Neutrophil (primary cell): Measurements from ENCODE around the gene WSB1.
A peak's percentile ranks its signal among the peaks of the same experiment; 100 is the strongest.

ENCODE experiments used
- H3K27ac ChIP-seq: fragments of 200-600 bp; sonication (generic); 2 replicates; pipeline ENCODE4 v1.5.1; 2016; ENCODE audit warnings: mild to moderate bottlenecking, moderate library complexity
- H3K27me3 ChIP-seq: fragments of 200-600 bp; sonication (generic); 2 replicates; pipeline ENCODE4 v1.6.0; 2016; ENCODE audit warnings: mild to moderate bottlenecking
- H3K36me3 ChIP-seq: fragments of 200-600 bp; sonication (generic); 2 replicates; pipeline ENCODE4 v1.5.1; 2017
- H3K4me1 ChIP-seq, 2 experiments: fragments of 200-600 bp in 1 of 2; sonication (generic) in 1 of 2; 1 replicate in 1 of 2; 2 replicates in 1 of 2; pipeline versions ENCODE4 v1.5.1 to v1.6.1; 2013 to 2016; ENCODE audit warnings: low read depth in 1 of 2, low read length in 1 of 2, mild to moderate bottlenecking in 1 of 2, moderate library complexity in 1 of 2; ENCODE audit not compliant: control insufficient read depth in 1 of 2, insufficient read depth in 1 of 2
- H3K4me3 ChIP-seq, 2 experiments: fragments of 200-600 bp in 1 of 2; sonication (generic) in 1 of 2; 1 replicate in 1 of 2; 2 replicates in 1 of 2; pipeline ENCODE4 v1.5.1; 2013 to 2016; ENCODE audit warnings: low read depth in 1 of 2, low read length in 1 of 2, mild to moderate bottlenecking in 1 of 2, moderate library complexity in 1 of 2
- H3K9me3 ChIP-seq: fragments of 200-600 bp; sonication (generic); 2 replicates; pipeline ENCODE4 v1.5.1; 2016
- CTCF ChIP-seq: fragments of 200-600 bp; sonication (generic); IDR thresholded peaks from 2 replicates; pipeline ENCODE4 v1.5.1; 2016; ENCODE audit warnings: antibody characterized with exemption

WSB1 gene

GRCh38 chr17:27295945-27296344 is 2.0 kb downstream of the WSB1 start:
- H3K27ac ChIP-seq: peak overlapping the region; percentile 97
- peaks cover 3% of the 10 kb centered on the region for H3K36me3 ChIP-seq

GRCh38 chr17:27296428-27296979 is 2.6 kb downstream of the WSB1 start:
- TF ChIP-seq CTCF: no peak
- H3K27me3 ChIP-seq: no peaks in the 10 kb centered on the region
- H3K27ac ChIP-seq: peak overlapping the region; percentile 97
- H3K4me3 ChIP-seq: peak overlapping the region; percentile 78 to 99
- H3K4me1 ChIP-seq: peaks cover 65 to 68% of the 10 kb centered on the region in 2 experiments
- H3K36me3 ChIP-seq: peaks cover 5% of the 10 kb centered on the region
- H3K9me3 ChIP-seq: no peaks in the 10 kb centered on the region

More at GRCh38 chr17:27295945-27296344, 2.0 kb downstream of the WSB1 start:
- no peak for TF ChIP-seq CTCF
- Histone ChIP-seq H3K27me3 (no peaks in the 10 kb centered on the region), H3K9me3 (no peaks in the 10 kb centered on the region), H3K4me3 (peak overlapping the region; percentile 78 to 99), H3K4me1 (peaks cover 59 to 65% of the 10 kb centered on the region in 2 experiments)

GRCh38 chr17:27299384-27300049 is 5.6 kb downstream of the WSB1 start:
- H3K4me1 ChIP-seq: peaks cover 62 to 69% of the 10 kb centered on the region in 2 experiments
- H3K4me3 ChIP-seq: no peak overlapping the region
- no peak for TF ChIP-seq CTCF
- H3K27ac ChIP-seq: peak overlapping the region; percentile 57
- H3K9me3 ChIP-seq: no peaks in the 10 kb centered on the region
- no peaks in the 10 kb centered on the region for H3K27me3 ChIP-seq
- peaks cover 21% of the 10 kb centered on the region for H3K36me3 ChIP-seq

GRCh38 chr17:27303734-27304133 is 9.8 kb downstream of the WSB1 start:
- Histone ChIP-seq H3K27me3 (no peaks in the 10 kb centered on the region), H3K4me1 (peaks cover 28 to 40% of the 10 kb centered on the region in 2 experiments), H3K36me3 (peaks cover 59% of the 10 kb centered on the region), H3K27ac (peak overlapping the region; percentile 12), H3K4me3 (no peak overlapping the region), H3K9me3 (no peaks in the 10 kb centered on the region)
- no peak for TF ChIP-seq CTCF

GRCh38 chr17:27306276-27306835 is 12.4 kb downstream of the WSB1 start:
- Histone ChIP-seq H3K27me3 (no peaks in the 10 kb centered on the region), H3K4me1 (peaks cover 4 to 14% of the 10 kb centered on the region in 2 experiments), H3K4me3 (no peak overlapping the region), H3K27ac (peak overlapping the region; percentile 32), H3K36me3 (peaks cover 85% of the 10 kb centered on the region), H3K9me3 (no peaks in the 10 kb centered on the region)
- TF ChIP-seq CTCF: no peak
